Ammon's horn (tissue), 1 donor: ENCODE measurements around the gene RPL37A.

Experiments
- DNase-seq: peaks from one replicate; pipeline ENCODE4 v3.0.0-alpha.2; 2016; ENCODE audit warnings: low spot score

Gene RPL37A

DNA sequence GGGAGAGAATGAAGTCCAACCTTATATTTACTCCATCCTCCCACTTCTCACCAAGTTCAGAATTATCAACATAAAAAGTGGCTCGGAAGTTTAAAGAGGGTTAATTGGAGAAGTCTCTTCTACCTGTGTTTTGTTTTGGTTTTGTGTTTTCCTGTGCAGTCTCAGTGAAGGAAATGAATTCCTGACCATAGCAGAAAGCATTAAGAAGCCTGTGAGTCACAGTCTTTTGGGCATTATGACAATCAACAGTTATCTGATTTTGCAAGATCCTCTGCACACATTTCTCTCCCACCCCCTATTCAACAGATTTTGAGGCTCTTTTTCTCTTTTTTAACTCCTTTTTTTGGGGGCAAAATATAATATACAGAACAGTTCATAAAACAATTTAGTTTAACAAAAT, 8.6 kb upstream of the RPL37A start:
- DNase-seq, result no peak

DNA sequence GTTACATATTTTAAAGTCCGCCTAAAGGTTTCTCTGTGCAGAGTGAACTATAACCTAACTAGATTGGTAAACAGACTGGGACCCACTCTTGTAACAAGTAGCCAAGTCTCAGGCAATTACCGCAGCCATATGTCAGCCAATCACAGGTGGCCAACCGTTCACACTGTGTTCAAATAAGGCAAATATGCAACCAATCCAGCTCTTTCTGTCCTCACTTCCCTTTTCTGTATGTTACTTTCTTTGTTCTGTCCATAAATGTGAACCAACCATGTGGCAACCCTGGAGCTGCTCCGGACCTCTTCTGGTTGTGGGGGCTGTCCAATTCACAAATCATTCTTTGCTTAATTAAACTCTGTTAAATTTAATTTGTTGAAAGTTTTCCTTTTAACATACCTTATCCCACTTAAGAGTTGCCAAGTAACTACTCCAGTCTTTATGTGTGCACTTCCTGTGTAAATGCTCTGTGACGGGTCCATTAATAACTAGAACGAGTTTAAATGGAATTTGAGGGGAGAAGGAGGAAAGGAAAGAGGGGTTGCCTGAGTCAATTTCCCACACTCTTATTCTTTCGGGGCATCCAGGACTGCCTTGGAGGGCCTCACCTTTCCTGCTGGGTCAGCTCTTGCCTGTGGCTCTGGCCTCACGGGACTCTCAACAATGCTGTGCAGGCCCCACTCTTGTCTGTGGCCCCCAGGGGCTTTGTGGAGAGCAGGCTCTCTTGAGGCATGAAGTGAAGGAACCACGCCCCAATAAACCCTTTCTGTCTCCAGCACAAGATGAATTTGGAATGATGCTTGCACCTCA, 6.6 kb upstream of the RPL37A start:
- DNase-seq, result no peak

DNA sequence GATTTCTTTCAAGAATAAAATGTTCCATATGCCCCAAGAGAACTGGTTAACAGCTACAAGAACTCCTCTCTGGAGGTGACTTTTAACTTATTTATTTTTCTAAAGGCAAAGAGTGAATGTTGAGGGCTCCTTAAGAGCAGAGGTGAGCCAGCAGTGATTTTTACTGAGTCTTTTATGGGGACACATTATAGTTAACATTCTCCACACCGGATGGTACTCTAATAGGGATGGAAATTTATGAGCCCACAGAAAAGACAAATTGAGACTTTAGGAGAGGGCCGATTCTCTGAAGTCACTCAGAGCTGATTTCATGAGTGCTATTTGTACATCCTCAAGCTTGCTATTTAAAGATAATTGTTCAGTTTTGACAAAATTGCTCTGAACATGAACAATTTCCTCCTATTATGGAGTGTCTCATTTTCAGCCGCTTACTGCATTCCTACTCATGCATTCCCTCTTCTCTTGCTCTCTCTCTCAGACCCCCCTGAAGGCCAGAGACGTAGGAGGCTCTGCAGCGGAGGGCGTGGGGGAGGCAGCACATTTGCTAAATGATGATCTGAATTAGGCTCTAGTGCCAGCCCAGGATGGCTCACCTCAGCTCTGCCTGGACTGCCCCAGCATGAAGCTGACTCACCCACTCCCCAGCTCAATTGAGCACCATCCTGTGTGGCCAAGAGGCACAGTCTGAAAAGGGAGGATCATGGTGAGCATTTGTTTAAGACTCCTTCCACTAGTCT, 5.9 kb upstream of the RPL37A start:
- DNase-seq, result peak; percentile 45

DNA sequence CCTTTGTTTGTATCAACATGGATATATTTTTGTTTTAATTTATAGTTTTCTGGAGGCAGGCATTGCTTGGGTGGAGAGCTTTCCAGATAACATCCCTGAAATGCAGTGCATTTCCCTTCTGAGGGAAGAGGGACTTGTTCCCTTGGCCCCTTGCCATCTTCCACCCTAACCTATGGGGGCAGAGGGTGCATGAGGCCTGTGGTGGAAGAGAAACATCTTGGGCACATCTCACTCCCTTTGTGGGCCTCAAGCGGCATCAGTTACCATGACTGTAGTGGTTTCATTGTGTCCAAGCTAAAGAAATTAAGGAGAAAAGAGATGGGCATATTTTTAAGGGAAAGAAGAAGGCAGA, 5.3 kb upstream of the RPL37A start:
- no peak for DNase-seq

DNA sequence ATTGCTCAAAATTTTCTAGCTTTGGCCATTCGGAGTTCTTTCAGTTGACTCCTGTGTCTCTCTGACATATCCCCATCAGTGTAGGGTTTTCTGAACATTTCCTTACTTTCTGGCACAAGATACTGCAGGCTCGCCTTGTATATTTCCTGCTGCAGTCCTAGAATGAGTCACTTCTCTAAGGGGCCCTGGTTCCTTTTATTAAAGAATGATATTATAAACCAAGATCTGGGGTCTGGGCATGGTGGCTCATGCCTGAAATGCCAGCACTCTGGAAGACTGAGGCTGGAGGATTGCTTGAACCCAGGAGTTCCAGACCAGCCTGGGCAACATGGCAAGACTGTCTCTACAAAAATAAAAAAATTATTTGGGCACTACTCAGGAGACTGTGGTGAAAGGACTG, 3.0 kb upstream of the RPL37A start:
- DNase-seq, result no peak

DNA sequence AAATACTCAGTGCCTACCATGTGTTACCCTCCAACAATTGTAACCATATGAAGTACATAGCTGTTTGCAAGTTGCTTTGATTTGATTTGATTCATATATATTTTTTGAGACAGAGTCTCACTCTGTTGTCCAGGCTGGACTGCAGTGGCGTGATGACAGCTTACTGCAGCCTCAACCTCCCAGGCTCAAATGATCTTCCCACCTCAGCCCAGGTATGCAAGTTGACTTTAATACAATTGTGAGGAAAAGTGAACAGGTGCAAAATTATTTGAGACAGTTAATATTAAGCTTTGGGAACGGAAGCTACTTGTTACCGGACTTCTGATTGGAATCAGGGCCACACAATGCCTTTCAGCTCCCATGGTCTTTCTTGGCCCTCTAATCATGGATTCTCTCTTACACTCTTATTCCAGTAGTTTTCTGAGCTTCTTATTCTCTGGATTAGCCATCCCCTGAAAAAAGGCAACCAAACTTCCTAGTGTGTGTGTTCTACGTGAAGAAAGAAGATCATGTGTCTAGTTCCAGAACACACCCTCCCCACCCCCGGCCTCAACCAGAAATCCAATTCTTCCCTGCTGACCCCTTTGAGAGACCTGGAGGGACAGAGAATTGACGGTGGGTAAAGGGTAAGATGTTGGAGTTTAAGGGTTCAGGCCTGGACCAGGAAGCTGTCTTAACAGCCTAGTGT, 1.1 kb upstream of the RPL37A start:
- no peak for DNase-seq

DNA sequence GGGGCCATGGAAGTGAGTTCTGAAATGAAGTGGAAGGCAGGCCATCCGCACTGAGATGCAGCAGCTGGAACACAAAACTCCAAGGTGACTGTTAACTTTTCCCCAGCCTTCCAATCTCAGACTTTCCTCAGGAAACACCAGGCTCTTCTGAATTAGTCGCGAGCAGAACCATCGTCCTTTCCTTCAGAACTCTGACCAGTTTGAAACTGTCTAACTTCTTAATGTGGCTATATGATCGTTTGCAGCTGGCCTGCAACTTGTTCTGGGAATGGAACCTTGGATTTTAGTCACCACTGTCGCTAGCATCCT, 620 bp upstream of the RPL37A start:
- DNase-seq, result no peak

DNA sequence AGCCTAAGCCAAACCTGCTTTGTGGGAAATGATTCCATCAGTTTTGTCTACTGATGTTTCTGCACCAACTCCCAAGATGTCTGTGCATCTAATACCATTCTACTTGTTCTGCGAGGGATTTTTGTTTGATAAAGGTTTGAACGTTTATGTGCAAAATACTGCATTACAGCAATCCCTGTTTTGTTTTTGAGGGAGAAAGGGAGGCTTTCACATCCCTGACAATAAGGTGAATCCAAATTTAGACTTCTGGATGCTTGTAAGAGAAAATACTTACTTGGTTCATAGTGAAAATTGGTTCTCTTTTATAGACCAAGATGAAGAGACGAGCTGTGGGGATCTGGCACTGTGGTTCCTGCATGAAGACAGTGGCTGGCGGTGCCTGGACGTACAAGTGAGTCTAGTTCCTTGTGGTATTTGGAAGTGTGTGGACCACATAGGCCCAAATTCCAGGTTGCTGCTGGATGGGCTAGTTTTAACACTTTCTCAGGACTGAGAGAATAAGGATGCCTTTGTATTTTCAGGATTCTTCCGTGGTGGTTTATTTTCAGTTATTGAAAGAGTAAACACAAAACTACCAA, 1.1 kb downstream of the RPL37A start:
- DNase-seq, result no peak

DNA sequence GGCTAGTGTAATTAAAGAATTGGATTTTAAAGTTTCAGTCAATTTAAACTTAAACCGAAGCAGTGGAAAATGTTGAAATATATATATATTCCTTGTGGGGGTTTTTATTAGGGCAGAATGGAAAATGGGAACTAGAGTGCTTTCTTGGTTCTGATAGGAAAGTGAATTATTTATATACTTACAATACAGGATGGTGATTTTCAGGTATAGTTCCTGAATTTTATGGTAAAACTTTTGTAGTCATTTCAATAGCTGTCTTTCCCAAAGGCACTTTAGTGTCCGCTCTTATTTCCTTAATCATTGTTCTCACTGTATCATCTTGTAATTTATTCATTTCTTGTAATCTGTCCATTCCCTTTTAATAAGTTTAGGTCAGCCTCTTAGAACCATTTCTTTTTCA, 1.9 kb downstream of the RPL37A start:
- DNase-seq, result no peak

DNA sequence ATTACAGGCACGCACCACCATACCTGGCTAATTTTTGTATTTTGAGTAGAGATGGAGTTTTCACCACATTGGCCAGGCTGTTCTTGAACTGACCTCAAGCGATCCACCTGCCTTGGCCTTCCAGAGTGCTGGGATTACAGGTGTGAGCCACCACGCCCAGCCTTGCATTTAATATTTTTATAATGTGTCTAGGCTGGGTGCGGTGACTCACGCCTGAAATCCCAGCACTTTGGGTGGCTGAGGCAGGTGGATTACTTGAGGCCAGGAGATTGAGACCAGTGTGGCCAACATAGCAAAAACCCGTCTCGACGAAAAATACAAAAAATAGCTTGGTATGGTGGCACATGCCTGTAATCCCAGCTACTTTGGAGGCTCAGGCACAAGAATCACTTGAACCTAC, 3.2 kb downstream of the RPL37A start:
- DNase-seq, result no peak

DNA sequence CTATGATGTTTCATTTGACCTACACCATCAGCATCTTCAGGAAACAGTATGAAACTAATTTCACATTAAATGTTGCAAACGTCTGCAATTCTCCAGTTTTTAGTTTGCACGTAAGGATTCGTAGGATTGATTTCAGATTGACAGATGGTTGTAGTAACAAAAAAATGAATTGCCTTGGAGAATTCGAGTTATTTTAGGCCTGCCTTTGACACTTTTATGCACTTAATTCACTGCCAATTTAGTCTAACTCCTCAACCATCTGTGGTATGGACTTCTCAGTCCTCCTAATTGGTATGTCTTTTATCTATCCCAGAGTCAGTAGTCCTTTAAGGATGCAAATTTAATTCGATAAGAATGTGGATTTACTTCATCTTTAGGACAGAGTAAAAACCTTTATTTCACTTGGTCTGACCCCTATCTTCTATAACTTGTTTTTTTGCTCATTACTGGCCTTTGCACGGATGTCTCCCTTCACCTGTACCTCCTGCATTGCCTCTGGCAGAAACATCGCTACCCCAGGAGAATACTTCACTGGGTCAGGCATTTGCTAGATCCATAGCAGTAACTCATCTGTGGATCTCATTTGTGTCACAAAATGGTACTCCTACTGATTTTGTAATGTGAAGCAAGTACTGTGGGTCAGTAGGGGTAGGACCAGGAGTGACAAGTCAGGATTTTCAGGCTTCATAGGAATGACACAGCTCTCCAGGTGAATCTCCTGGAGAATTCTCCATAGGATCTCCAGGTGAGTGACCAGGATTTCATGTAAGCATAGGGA, 3.9 kb downstream of the RPL37A start:
- no peak for DNase-seq

DNA sequence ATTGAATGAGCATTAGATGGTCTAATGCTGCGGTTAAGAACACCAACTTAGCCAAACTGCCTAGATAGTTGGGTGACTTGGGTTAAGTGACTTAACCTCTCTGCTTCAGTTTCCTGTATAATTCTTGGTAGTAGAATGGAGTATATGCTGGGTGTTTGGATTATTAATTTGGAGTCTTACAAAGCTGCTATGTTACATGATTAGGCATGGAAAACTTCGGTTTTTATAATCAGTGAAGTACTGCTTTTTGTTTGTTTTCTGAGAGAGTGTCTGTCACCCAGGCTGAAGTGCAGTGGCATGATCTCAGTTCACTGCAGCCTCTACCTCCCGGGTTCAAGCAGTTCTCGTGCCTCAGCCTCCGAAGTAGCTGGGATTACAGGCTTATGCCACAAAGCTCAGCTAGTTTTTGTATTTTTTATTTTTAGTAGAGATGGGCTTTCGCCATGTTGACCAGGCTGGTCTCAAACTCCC, 4.5 kb downstream of the RPL37A start:
- DNase-seq, result no peak

DNA sequence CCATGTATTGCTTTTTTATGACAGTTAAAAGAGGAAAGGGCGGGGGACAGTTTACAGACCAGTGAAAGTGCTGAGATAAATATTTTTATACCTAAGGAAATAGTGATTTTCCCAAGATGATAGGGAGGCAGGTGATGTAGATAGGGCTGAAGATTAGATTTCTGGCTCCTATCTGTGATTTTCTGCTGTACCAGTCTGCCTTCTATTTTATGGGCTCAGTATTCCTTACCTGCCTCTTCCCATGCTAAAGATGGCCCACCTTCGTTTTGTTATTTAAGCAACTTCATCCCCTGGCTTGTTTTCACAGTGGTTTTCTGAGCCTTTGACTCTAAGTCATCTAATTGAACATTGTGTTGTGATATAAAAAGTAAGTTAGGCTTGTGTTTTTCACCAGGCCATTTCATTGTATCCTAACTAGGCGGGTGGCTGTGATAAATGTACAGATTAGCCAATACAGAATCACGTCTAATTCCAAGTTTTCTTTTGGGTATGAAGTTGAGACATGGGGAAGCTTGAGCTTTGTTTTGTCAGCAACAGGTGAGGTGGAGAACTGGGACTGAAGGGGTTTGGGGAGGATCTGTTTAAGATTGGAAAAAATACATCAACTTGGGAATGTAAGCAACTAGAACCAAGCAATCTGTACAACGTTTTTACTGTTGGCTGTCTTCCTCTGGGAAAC, 5.2 kb downstream of the RPL37A start:
- DNase-seq, result no peak

DNA sequence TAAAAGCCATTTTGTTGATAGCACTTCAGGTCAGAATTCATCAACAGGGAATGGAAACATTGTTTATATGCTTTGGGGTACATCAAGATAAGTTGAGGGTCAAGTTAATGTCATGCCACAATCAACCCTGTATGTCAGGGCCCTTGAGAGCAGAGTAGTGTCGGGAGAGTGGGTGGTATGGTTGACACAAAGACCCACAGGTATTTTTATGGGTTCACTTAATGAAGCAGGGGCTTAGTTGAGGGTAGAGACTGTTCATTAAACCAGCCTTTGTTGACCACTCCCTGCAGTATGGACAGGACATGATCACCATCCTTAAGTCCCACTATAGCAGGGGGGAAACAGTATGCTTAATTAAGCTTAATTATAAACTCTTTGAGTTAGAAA, 5.7 kb downstream of the RPL37A start:
- DNase-seq, result no peak

DNA sequence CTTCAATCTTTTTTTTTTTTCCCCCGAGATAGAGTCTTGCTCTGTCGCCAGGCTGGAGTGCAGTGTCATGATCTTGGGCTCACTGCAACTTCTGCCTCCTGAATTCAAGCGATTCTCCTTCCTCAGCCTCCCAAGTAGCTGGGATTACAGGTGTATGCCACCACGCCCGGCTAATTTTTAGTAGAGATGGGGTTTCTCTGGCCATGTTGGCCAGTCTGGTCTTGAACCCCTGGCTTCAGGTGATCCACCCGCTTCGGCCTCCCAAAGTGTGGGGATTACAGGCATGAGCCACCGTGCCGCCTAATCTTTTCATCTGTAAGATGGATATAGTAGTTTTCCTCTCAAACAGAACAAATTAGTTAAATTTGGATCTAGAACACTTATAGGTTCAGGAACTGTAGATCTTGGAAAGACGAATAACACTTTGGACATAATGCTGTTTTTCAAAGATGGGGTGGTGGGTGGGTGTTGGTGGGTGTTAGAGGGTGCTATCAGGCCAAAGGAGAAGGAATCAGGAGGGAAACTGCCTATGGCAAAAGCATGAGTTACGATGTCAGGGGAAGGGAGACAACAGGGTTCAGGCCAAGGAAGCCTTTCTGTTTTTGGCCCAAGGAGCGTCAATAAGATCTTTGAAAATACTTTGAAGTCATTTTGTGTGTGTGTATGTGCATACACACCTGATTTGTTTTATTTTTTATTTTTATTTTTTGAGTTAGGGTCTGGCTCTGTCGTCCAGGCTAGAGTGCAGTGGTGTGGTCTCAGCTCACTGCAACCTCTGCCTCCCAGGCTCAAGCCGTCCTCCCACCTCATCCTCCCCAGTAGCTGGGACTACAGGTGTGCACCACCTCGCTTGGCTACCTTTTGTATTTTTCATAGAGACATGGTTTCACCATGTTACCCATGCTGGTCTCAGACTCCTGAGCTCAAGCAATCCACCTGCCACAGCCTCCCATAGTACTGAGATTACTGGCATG, 6.8 kb downstream of the RPL37A start:
- DNase-seq, result no peak

DNA sequence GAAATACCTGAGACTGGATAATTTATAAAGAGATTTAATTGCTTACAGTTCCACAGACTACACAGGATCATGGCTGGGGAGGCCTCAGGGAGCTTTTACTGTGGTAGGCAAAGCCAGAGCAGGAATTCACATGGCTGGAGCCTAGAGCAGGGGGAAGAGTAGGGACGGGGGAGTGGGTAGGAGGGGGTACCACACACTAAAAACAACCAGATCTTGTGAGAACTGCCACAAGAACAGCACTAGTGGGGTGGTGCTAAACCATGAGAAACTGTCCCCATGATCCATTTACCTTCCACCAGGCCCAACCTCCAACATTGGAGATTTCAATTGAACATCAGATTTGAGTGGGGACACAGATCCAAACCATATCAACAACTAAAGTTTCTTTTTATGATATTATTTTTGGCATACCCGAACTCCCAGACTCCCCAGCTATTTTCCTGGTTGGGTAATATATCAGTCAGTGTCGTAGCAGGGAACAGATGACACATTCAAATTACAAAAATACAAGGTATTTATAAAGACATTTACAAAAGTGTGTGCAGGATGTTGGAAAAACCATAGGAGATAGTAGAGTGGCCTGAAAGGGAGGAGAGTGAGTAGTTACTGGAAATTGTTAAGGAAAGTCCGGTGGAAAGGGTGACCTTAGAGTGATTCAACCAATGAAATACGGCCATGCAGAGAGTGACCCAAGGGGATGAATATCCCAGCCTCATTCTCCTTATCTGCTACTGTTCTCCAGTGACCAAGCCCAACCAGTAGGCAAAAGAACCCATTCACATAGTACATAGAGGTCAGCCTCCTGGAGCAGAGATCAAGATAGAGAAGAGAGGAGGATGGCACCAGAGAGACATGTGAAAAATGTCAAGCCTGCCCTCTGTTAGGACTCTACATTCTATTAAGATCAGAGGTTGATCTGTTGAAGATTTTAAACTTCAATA, 8.8 kb downstream of the RPL37A start:
- no peak for DNase-seq

DNA sequence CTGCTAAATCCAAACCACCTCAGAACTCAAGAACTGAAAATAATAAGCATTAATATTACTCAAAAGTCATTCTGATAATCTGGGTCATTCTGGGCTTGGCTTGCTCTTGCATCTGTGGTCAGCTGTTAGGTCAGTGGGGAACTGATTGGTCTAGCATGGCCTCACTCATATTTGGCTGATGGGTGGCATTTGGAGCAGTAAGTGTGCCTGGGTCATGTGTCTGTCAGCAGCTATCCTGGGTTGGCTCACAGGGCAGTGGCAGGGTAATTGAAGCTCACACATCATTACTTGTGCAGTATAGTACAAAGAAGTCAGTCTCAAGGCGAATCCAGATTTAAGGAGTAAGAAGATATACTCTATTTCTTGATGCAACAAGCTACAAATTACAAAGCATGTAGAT, 9.6 kb downstream of the RPL37A start:
- DNase-seq, result no peak

DNA sequence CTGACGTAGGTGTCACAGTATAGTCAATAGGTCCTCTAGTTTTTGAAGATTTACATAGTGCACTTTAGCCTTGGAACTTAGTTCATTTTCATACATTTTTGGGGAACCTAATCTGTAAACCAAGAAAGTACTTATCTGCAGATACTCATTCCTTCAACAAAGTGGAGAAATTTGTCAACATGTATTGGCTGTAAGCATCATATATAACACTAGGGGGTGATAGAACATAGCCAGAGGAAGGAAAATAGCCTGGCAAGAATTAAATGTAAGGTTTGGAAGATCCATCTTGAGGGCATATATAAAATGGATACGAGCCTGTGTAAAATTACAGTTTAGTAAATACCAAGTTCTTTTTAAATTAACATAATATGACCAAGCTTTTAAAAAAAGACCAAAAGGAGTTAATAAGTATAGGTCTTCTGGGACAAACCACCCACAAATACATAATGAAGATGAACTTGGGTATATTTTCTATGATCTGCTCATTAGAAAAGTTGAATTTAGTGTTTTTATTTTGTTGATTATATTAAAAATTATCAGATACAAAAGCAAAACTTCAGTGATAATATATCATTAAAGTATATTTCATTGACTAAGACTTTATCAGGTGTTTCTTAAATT, 18.2 kb downstream of the RPL37A start:
- no peak for DNase-seq
